Large intestine (tissue), 3 donors: ENCODE data around the gene CACNA1G. TPM values are rescaled to one million over a fixed set of nuclear protein-coding genes. Genes with fewer than 3 reads are reported as not detected.
A peak's percentile ranks its signal among the peaks of the same experiment; 100 is the strongest.

ENCODE experiments used
- DNase-seq, 2 donors: peaks; one replicate each; pipeline versions ENCODE4 v3.0.0 to v3.0.0-alpha.2; 2013
- H3K27ac ChIP-seq: one replicate; pipeline ENCODE4 v1.5.1; 2013; ENCODE audit warnings: low read length
- H3K27me3 ChIP-seq: 2 replicates; pipeline ENCODE4 v1.6.1; 2013; ENCODE audit warnings: low read length; ENCODE audit not compliant: control insufficient read depth, insufficient read depth
- H3K36me3 ChIP-seq: 2 replicates; pipeline ENCODE4 v1.6.1; 2013; ENCODE audit warnings: low read length; ENCODE audit not compliant: control insufficient read depth, insufficient read depth
- H3K4me1 ChIP-seq: one replicate; pipeline ENCODE4 v1.6.1; 2013; ENCODE audit warnings: low read length; ENCODE audit not compliant: control insufficient read depth, insufficient read depth
- H3K4me3 ChIP-seq: one replicate; pipeline ENCODE4 v1.5.1; 2013; ENCODE audit warnings: low read length
- H3K9me3 ChIP-seq: one replicate; pipeline ENCODE4 v1.6.1; 2013; ENCODE audit warnings: mild to moderate bottlenecking, low read depth, low read length, moderate library complexity; ENCODE audit not compliant: control insufficient read depth
- WGBS: methylation state at CpG from one replicate; pipeline ENCODE4 v1.1.5; 2013; ENCODE audit warnings: low lambda C conversion rate; ENCODE audit not compliant: insufficient coverage; 5-methylcytosine and 5-hydroxymethylcytosine counted together
- polyA plus RNA-seq: library from polyadenylated mRNA; unstranded; fragments of 120-200 nt; gene quantifications from one replicate; pipeline ENCODE4 v1.2.1, GENCODE V29; 2013

The CACNA1G gene
- polyA plus RNA-seq, 1 donor: 1.7 TPM

DNA sequence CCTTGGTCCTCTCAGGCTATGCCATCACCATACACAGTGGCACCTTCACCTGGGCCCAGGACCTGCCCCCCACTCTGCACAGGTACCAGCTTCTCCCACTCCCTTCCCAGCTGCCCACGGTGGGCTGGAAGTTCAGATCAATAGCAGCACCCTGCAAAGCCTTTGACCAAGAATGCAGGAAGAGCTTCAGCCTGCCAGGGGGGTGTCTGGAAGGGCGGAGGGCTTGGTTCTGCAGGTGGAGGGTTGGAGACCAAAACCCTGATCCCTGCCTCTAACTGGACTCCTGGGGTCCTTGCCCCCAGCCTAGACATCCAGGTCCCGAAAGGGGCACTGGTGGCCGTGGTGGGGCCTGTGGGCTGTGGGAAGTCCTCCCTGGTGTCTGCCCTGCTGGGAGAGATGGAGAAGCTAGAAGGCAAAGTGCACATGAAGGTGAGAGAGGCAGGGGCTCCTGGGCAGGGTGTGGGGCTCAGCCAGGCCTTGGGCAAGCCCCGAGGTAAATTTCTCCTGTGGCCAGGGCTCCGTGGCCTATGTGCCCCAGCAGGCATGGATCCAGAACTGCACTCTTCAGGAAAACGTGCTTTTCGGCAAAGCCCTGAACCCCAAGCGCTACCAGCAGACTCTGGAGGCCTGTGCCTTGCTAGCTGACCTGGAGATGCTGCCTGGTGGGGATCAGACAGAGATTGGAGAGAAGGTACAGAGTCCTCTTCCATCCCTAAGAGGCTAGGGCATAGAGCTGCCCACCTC, 108.5 kb downstream of the CACNA1G start:
- Histone ChIP-seq H3K4me3 (no peak overlapping the region), H3K4me1 (peaks cover 25% of the 10 kb centered on the region), H3K36me3 (peaks cover 8% of the 10 kb centered on the region), H3K9me3 (no peaks in the 10 kb centered on the region), H3K27me3 (no peaks in the 10 kb centered on the region), H3K27ac (no peak overlapping the region)
- DNase-seq: no peak
- no CpG with 5 or more reads among the region's 9 CpGs for WGBS

DNA sequence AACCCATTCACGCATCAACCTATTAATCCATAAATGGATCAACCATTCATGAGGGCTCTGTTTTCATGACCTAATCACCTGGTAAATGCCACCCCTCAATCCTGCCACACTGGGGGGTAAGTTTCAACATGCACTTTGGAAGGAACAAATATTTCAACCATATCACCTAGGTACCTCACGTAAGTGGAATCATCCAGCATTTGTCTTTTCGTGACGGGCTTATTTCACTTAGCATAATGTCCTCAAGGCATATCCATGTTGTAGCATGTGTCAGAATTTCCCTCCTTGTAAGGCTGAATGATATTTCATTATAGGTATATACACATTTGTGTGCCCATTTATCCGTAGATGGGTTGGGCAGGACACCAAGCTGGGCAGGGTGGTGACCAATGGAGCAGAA, 111.6 kb downstream of the CACNA1G start:
- no CpG with 5 or more reads among the region's 5 CpGs for WGBS
- H3K4me3 ChIP-seq: no peak overlapping the region
- H3K4me1 ChIP-seq: peaks cover 22% of the 10 kb centered on the region
- DNase-seq: no peak
- no peaks in the 10 kb centered on the region for H3K9me3 ChIP-seq
- H3K27me3 ChIP-seq: no peaks in the 10 kb centered on the region
- no peak overlapping the region for H3K27ac ChIP-seq
- H3K36me3 ChIP-seq: peaks cover 19% of the 10 kb centered on the region

DNA sequence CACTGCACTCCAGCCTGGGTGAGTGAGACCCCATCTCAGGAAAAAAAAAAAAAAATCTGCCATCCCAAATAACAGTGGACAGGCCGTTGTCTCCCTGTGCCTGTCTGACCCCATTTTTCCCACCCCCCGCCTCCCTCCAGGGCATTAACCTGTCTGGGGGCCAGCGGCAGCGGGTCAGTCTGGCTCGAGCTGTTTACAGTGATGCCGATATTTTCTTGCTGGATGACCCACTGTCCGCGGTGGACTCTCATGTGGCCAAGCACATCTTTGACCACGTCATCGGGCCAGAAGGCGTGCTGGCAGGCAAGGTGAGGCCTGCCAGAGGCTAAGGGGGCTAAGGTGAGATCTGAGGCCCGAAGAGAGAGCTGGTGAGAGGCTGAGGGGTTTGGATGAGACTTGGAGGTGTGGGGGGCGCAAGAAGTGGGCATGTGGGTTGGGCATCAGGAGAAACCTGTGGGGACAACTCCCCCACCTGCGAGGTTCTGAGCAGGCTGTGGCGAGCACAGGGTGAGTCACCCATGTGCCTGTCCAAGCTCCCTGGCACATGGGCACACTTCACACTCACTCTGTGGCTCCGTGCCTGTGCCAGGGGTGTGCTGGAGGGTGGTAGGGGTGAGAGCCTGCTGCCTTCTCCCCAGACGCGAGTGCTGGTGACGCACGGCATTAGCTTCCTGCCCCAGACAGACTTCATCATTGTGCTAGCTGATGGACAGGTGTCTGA, 112.5 kb downstream of the CACNA1G start:
- peaks cover 27% of the 10 kb centered on the region for H3K36me3 ChIP-seq
- peaks cover 16% of the 10 kb centered on the region for H3K4me1 ChIP-seq
- H3K27me3 ChIP-seq: no peaks in the 10 kb centered on the region
- H3K27ac ChIP-seq: no peak overlapping the region
- H3K9me3 ChIP-seq: no peaks in the 10 kb centered on the region
- H3K4me3 ChIP-seq: no peak overlapping the region
- WGBS: no CpG with 5 or more reads among the region's 20 CpGs
- DNase-seq: no peak

DNA sequence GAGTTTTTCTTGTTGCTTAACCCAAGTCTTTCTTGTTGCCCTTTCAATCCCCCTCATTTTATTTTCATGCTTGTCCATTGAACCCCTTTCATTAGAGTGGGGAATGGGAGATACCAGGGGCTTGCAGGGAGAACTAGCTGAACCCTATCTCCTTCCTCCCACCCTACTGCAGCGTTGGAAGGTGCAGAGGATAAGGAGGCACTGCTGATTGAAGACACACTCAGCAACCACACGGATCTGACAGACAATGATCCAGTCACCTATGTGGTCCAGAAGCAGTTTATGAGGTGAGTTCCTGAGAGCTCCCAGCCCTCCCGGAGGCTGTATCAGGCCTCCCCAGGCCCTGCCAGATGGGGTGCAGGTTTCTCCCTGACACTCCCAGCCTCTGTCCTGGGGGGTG, 114.7 kb downstream of the CACNA1G start:
- Histone ChIP-seq H3K4me1 (peaks cover 11% of the 10 kb centered on the region), H3K27ac (no peak overlapping the region), H3K36me3 (peaks cover 37% of the 10 kb centered on the region), H3K27me3 (no peaks in the 10 kb centered on the region), H3K9me3 (no peaks in the 10 kb centered on the region), H3K4me3 (no peak overlapping the region)
- no CpG with 5 or more reads among the region's 3 CpGs for WGBS
- DNase-seq: no peak

DNA sequence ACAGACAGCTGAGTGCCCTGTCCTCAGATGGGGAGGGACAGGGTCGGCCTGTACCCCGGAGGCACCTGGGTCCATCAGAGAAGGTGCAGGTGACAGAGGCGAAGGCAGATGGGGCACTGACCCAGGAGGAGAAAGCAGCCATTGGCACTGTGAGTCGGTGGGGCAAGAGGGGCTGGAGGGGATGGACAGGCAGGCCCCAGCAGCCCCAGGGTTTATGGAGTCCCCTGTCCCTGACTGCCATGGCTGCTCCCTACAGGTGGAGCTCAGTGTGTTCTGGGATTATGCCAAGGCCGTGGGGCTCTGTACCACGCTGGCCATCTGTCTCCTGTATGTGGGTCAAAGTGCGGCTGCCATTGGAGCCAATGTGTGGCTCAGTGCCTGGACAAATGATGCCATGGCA, 115.1 kb downstream of the CACNA1G start:
- no CpG with 5 or more reads among the region's 7 CpGs for WGBS
- H3K27ac ChIP-seq: no peak overlapping the region
- H3K9me3 ChIP-seq: no peaks in the 10 kb centered on the region
- peak in 1 of 2 donors; percentile 41 for DNase-seq
- H3K4me1 ChIP-seq: peaks cover 10% of the 10 kb centered on the region
- H3K36me3 ChIP-seq: peaks cover 37% of the 10 kb centered on the region
- no peak overlapping the region for H3K4me3 ChIP-seq
- no peaks in the 10 kb centered on the region for H3K27me3 ChIP-seq

DNA sequence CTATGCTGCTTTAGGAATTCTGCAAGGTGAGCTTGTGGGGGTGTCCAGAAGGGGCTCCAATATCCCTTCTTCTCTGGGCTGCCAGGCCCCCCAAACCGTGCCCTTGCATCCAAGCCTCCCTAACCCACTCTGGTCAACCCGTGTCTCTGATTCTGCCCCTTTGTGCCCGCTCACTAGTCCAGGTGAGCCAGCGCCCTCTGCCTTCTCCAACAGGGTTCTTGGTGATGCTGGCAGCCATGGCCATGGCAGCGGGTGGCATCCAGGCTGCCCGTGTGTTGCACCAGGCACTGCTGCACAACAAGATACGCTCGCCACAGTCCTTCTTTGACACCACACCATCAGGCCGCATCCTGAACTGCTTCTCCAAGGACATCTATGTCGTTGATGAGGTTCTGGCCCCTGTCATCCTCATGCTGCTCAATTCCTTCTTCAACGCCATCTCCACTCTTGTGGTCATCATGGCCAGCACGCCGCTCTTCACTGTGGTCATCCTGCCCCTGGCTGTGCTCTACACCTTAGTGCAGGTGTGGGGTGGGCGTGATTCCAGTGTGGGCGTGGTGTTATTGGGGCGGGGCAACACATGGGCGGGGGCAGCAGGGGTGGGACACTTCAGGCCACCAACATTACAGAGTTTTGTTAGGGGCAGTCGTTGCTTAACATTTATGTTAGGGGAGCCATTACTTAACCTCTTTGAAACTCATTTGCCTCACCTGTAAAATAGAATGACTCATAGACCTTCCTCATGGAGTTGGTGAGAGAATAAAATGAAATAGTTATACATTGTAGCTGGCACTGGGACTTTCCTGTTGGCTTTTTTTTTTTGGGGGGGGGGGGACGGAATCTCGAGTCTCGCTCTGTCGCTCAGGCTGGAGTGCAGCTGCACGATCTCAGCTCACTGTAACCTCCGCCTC, 115.8 kb downstream of the CACNA1G start:
- Histone ChIP-seq H3K36me3 (peaks cover 37% of the 10 kb centered on the region), H3K27ac (no peak overlapping the region), H3K9me3 (no peaks in the 10 kb centered on the region), H3K4me1 (peaks cover 8% of the 10 kb centered on the region), H3K4me3 (no peak overlapping the region), H3K27me3 (no peaks in the 10 kb centered on the region)
- 100% methylated on average over 2 of the region's 24 CpGs for WGBS
- DNase-seq: no peak

Other genes with a start within 250 kb of the CACNA1G start
- gene XYLT2, start 214.6 kb upstream of the CACNA1G start, polyA plus RNA-seq: 16.2 TPM
- 71.8 TPM for gene MRPL27, start 187.5 kb upstream of the CACNA1G start, polyA plus RNA-seq
- gene EME1, start 187.5 kb upstream of the CACNA1G start, polyA plus RNA-seq: 3.5 TPM
- 79.8 TPM for gene LRRC59, start 163.2 kb upstream of the CACNA1G start, polyA plus RNA-seq
- 77.8 TPM for gene ACSF2, start 134.5 kb upstream of the CACNA1G start, polyA plus RNA-seq
- gene CHAD, start 91.8 kb upstream of the CACNA1G start, polyA plus RNA-seq: 5.9 TPM
- 39.3 TPM for gene RSAD1, start 81.9 kb upstream of the CACNA1G start, polyA plus RNA-seq
- 1.8 TPM for gene MYCBPAP, start 52.3 kb upstream of the CACNA1G start, polyA plus RNA-seq
- 3.3 TPM for gene EPN3, start 28.0 kb upstream of the CACNA1G start, polyA plus RNA-seq
- gene SPATA20, start 13.5 kb upstream of the CACNA1G start, polyA plus RNA-seq: 61.8 TPM
- 53.7 TPM for gene ABCC3, start 74.2 kb downstream of the CACNA1G start, polyA plus RNA-seq
- 25.7 TPM for gene ANKRD40, start 147.2 kb downstream of the CACNA1G start, polyA plus RNA-seq
- 273 TPM for gene LUC7L3, start 158.9 kb downstream of the CACNA1G start, polyA plus RNA-seq
- gene ANKRD40CL, start 206.8 kb downstream of the CACNA1G start, polyA plus RNA-seq: 28.4 TPM